ENCODE data around the gene RASGRF1. TPM values are rescaled to one million over a fixed set of nuclear protein-coding genes. Genes with fewer than 3 reads are reported as not detected.

RASGRF1 gene, protein sequence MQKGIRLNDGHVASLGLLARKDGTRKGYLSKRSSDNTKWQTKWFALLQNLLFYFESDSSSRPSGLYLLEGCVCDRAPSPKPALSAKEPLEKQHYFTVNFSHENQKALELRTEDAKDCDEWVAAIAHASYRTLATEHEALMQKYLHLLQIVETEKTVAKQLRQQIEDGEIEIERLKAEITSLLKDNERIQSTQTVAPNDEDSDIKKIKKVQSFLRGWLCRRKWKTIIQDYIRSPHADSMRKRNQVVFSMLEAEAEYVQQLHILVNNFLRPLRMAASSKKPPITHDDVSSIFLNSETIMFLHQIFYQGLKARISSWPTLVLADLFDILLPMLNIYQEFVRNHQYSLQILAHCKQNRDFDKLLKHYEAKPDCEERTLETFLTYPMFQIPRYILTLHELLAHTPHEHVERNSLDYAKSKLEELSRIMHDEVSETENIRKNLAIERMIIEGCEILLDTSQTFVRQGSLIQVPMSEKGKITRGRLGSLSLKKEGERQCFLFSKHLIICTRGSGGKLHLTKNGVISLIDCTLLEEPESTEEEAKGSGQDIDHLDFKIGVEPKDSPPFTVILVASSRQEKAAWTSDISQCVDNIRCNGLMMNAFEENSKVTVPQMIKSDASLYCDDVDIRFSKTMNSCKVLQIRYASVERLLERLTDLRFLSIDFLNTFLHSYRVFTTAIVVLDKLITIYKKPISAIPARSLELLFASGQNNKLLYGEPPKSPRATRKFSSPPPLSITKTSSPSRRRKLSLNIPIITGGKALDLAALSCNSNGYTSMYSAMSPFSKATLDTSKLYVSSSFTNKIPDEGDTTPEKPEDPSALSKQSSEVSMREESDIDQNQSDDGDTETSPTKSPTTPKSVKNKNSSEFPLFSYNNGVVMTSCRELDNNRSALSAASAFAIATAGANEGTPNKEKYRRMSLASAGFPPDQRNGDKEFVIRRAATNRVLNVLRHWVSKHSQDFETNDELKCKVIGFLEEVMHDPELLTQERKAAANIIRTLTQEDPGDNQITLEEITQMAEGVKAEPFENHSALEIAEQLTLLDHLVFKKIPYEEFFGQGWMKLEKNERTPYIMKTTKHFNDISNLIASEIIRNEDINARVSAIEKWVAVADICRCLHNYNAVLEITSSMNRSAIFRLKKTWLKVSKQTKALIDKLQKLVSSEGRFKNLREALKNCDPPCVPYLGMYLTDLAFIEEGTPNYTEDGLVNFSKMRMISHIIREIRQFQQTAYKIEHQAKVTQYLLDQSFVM (N-terminal part only)
- not detected for total RNA-seq

DNA sequence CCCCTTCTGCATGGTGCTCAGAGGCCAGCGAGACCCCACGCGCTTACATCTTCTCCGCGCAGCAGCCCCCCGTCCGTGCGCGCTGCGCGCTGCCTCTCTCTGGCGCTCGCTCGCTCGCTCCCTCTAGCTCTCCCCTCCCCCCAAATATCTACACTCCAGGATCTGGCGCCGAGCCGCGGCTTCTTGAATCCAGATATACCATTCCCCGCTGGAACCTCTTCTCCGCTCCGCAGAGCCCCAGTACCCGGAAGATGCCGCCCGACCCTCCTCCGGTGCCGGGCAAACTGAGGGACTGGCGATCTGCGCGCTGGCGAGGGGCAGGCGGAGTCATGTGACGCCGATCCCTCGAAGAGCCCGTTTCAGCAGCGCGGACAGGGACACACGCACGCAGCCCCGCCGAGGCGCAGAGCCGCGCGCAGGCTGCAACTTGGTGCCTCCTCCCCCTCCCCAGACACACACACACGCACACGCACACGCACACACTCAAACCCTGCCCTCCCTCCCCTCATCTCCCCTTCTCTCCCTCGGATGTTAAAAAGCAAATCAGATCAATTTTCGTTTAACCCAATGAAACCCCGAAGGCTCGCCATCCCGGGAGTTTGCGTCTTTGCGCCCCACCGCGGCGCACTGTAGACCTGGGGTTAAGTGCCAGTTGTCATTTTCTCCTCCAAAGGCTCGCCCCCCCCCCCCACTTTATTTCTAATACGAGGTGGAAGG, at the start of gene RASGRF1:
Gene RASGRF1 (minus strand): TSS at position 294 of the 717 bp plus-strand sequence. CDS start 282 bp downstream, at position 12.
- no peak within 1 kb of the TSS for H3K27ac ChIP-seq
- TF ChIP-seq POLR2A (IDR thresholded peaks at IDR 0.05): no peak
- TF ChIP-seq, protein P1, sequence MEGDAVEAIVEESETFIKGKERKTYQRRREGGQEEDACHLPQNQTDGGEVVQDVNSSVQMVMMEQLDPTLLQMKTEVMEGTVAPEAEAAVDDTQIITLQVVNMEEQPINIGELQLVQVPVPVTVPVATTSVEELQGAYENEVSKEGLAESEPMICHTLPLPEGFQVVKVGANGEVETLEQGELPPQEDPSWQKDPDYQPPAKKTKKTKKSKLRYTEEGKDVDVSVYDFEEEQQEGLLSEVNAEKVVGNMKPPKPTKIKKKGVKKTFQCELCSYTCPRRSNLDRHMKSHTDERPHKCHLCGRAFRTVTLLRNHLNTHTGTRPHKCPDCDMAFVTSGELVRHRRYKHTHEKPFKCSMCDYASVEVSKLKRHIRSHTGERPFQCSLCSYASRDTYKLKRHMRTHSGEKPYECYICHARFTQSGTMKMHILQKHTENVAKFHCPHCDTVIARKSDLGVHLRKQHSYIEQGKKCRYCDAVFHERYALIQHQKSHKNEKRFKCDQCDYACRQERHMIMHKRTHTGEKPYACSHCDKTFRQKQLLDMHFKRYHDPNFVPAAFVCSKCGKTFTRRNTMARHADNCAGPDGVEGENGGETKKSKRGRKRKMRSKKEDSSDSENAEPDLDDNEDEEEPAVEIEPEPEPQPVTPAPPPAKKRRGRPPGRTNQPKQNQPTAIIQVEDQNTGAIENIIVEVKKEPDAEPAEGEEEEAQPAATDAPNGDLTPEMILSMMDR (IDR thresholded peaks at IDR 0.05 in 4 of 5, conservative IDR thresholded peaks at IDR 0.05 in 1 of 5): no peak
- in situ Hi-C loops (cut with MboI; ENCODE audit: low sequenced_read_pairs in 4 of 4) (no loop called here), intact Hi-C loops (cut with DNase I; ENCODE audit: low total_unique reads) (no loop called here)
- H3K4me1 ChIP-seq: peaks cover 4 to 12% of the 10 kb centered on the region in 2 donors
- DNase-seq (no peak), ATAC-seq (no peak)
- H3K9me3 ChIP-seq: no peaks in the 10 kb centered on the region
- peak within 1 kb of the TSS; percentile 22 to 34 (median 28) for H3K4me3 ChIP-seq
- H3K36me3 ChIP-seq: no peaks in the 10 kb centered on the region
- peaks cover 67 to 75% (median 67%) of the 10 kb centered on the region in 3 donors for H3K27me3 ChIP-seq

DNA sequence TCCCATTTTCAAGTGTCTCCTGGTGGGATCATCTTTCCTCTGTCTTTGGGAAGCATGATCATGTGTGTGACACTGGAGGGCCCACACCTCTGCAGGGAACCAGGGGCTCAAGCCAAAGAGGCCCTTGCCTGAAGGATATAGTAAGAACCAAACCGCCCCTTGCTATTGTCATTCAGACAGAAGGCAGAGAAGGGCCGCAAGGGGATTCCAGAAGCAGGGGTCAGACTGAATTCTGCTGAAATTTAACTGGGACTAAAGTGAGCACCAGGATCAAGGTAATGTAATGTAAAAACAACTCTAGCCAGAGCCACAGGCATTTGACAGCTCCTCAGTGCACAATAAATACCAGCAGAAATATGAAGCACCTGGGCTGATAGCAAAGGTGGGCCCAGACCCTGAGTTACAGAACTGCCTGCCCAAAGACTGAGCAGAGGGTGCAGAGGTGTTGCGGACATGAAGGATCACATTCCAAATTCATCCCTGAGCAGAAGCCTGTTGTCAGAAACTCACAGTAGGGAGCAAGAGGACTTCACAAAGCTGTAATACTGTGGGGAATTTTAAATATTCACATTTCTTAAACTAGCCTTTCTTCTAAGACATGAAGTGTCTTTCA, 46.0 kb upstream of the RASGRF1 start:
- TF ChIP-seq, protein P1 (IDR thresholded peaks at IDR 0.05 in 4 of 5, conservative IDR thresholded peaks at IDR 0.05 in 1 of 5): no peak
- TF ChIP-seq POLR2A (IDR thresholded peaks at IDR 0.05): no peak
- in situ Hi-C loops (cut with MboI; ENCODE audit: low sequenced_read_pairs in 4 of 4): no loop called here
- no peaks in the 10 kb centered on the region for H3K36me3 ChIP-seq
- no peak for ATAC-seq
- no peak overlapping the region for H3K4me3 ChIP-seq
- peaks cover 0 to 2% (median 0%) of the 10 kb centered on the region in 3 donors for H3K27me3 ChIP-seq
- H3K9me3 ChIP-seq: no peaks in the 10 kb centered on the region
- no peaks in the 10 kb centered on the region for H3K4me1 ChIP-seq
- H3K27ac ChIP-seq: no peak overlapping the region
- intact Hi-C loops (cut with DNase I; ENCODE audit: low total_unique reads): no loop called here
- no peak for DNase-seq

DNA sequence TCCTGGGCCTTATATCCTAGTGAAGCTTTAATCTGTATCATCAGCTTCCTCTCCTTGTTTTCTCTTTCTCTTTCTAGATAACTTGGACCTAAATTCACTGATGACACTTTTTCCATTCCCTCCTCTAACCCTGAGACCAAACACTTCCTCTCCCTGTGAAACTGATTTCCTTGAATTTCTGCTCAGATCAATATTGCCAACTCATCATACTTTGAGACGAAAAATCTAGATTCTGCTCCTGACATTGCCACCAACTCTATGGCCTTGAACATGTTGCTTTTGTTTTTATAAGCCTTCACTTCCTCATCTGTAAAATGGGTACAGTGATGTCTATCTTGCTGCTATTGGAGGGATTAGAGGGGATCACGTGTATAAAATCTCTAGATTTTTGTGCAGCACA, 42.7 kb upstream of the RASGRF1 start:
- intact Hi-C loops (cut with DNase I; ENCODE audit: low total_unique reads) (no loop called here), in situ Hi-C loops (cut with MboI; ENCODE audit: low sequenced_read_pairs in 4 of 4) (no loop called here)
- DNase-seq: no peak

More for the DNA sequence above, 42.7 kb upstream of the RASGRF1 start:
- no peaks in the 10 kb centered on the region for H3K9me3 ChIP-seq
- H3K4me3 ChIP-seq: no peak overlapping the region
- H3K27ac ChIP-seq: no peak overlapping the region
- H3K4me1 ChIP-seq: no peaks in the 10 kb centered on the region
- ATAC-seq: no peak
- TF ChIP-seq, protein P1 (IDR thresholded peaks at IDR 0.05 in 4 of 5, conservative IDR thresholded peaks at IDR 0.05 in 1 of 5): no peak
- peaks cover 0 to 2% (median 0%) of the 10 kb centered on the region in 3 donors for H3K27me3 ChIP-seq
- no peaks in the 10 kb centered on the region for H3K36me3 ChIP-seq
